ENCODE measurements around the gene GNPDA1.

- no peak for TF ChIP-seq CTCF (IDR thresholded peaks at IDR 0.05; ENCODE audit: low read length)
- no peak for TF ChIP-seq EZH2 (IDR thresholded peaks at IDR 0.05; ENCODE audit: borderline replicate concordance, low read length)
Measured at GRCh38 chr5:142036918-142037317, 24.1 kb upstream of the GNPDA1 start.

Data from OCI-LY1 (cell line).